Motor neuron (in vitro differentiated cells): ENCODE results near the gene RPL15. TPM values are rescaled to one million over a fixed set of nuclear protein-coding genes. Genes with fewer than 3 reads are reported as not detected.

Source experiments
- ATAC-seq, 8 experiments: fragments of 200-7000 bp; cut with Tn5 transposase; replicated peaks in 6 of 8; 2 replicates each; pipeline ENCODE4 v1.8.0; 2021; ENCODE audit warnings: mild to moderate bottlenecking in 8 of 8, moderate library complexity in 8 of 8
- H3K27ac ChIP-seq, 2 donors: fragments of 250-450 bp; sonication (Bioruptor Pico); 2 replicates each; pipeline ENCODE4 v1.9.0; 2021; ENCODE audit warnings: antibody characterized with exemption in 2 of 2, mild to moderate bottlenecking in 2 of 2, moderate library complexity in 1 of 2
- H3K4me1 ChIP-seq, 2 donors: fragments of 250-450 bp; sonication (Bioruptor Pico); replicated peaks in 1 of 2; 2 replicates each; pipeline ENCODE4 v1.6.1; 2021; ENCODE audit warnings: antibody characterized with exemption in 2 of 2, mild to moderate bottlenecking in 2 of 2, moderate library complexity in 1 of 2
- H3K4me3 ChIP-seq, 5 donors: fragments of 250-450 bp; sonication (Bioruptor Pico); 2 replicates each; pipeline ENCODE4 v1.9.0; 2021; ENCODE audit warnings: antibody characterized with exemption in 5 of 5, mild to moderate bottlenecking in 5 of 5, moderate library complexity in 4 of 5
- WGBS, 10 experiments: fragments of 450-650 bp; shearing (Covaris generic); methylation state at CpG; one replicate each; pipeline ENCODE4 v1.0.0; 2022; 5-methylcytosine and 5-hydroxymethylcytosine counted together
- in situ Hi-C, 9 experiments: fragments of 400-800 bp; cut with MboI; loops; one replicate each; pipeline ENCODE4 v1.15.0; 2021; ENCODE audit warnings: low sequenced_read_pairs in 9 of 9, low pct_unique_long_range_greater_than_20kb in 2 of 9; ENCODE audit not compliant: unreplicated experiment in 9 of 9
- total RNA-seq, 8 experiments: library from RNA; unstranded; fragments of 300-600 nt; gene quantifications; 2 replicates each; pipeline versions ENCODE4 v1.2.3 to v1.2.4, GENCODE V29; 2022

Gene RPL15
- total RNA-seq, 8 experiments from 2014 or later, result 1,411 to 3,853 (median 2,170) TPM

DNA sequence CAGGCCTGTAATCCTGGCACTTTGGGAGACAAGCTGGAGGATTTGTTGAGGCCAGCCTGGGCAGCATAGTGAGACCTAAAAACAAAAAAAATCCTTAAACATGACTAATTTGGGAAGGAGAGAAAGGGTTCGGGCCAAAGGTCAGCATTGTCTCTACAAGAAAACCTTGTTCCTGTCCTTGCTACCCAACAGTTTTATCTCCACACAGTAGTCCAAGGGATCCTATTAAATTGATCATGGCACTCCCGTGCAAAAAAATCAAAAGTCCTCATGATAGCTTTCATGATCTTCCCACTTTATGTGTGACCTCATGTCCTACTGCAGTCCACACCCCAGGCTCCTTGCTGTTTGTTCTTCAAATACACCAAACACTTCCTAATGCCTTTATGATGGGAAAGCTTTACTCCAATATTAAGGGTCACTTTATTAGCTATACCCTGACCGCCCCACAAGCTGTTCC is 4.2 kb downstream of the RPL15 start:
- Histone ChIP-seq H3K4me3 (no peak overlapping the region), H3K4me1 (peaks cover 6 to 10% of the 10 kb centered on the region in 2 donors), H3K27ac (no peak overlapping the region)
- WGBS, 10 experiments, result 14 to 100% (median 100%) methylated on average over 1 to 3 of the region's 3 CpGs; no CpG with 5 or more reads in 2 of the 10 experiments
- in situ Hi-C loops, result no loop called here
- no peak for ATAC-seq

DNA sequence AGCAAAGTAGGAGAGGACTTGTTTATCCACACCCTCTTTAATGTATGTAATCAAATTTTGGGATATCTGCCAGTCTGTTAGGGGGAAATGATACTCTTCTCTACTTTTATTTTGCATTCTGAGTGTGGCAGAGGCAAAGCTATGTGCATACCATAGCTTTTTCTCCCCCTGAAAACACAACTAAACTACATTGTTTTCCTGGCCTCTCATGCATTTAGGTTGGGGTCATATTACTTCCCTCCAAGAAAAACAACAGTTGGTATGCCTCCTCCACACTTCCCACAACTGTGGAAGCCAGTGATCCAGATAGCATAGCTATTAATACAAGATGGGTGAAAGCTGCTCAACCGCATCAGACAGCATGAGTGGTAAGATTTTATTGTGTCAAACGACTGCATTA is 6.9 kb downstream of the RPL15 start:
- in situ Hi-C loops, result no loop called here
- H3K4me3 ChIP-seq, result no peak overlapping the region
- peaks cover 3% of the 10 kb centered on the region in 2 donors for H3K4me1 ChIP-seq
- no peak overlapping the region for H3K27ac ChIP-seq
- ATAC-seq, result peak in 1 of 8 experiments; percentile 60
- 33 to 100% (median 80%) methylated on average over 1 to 2 of the region's 2 CpGs; no CpG with 5 or more reads in 5 of the 10 experiments for WGBS, 10 experiments

DNA sequence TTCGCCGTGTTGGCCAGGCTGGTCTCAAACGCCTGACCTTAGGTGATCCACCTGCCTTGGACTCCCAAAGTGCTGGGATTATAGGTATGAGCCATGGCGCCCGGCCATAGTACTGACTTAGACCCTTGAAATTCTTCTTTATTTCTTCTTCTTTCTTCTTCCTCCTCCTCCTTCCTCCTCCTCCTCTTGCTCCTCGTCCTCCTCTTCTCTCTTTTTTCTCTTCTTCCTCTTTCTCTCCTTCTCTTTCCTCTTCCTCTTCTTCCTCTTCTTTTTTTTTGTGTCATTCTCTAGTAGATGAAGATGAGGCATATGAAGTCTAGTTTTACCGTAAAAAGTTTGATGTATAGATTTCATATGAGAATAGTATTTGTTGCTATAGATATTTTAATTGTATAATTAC is 9.3 kb downstream of the RPL15 start:
- no peak overlapping the region for H3K27ac ChIP-seq
- no peak overlapping the region for H3K4me3 ChIP-seq
- in situ Hi-C loops, result no loop called here
- H3K4me1 ChIP-seq, result no peaks in the 10 kb centered on the region
- ATAC-seq, result no peak
- WGBS, 10 experiments, result 77 to 95% (median 86%) methylated on average over 3 to 7 of the region's 7 CpGs; no CpG with 5 or more reads in 2 of the 10 experiments

DNA sequence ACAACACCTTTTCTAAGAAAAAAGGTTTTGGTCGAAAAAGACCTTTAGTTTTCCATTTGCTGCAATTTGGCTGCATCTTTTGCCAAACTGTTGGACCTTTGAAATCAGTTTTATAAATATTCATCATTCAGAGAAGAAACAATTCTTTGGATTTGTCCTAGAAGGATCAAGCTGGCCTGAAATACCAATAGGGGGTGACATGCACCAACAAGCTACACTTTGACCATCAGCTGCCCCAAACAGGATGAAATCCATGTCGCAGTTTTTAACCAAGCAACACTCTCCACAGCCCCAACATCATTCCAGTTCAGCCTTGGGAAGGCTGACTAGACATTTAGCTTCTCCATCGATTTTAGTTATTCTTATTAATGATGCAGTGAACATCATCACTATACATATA is 9.8 kb downstream of the RPL15 start:
- in situ Hi-C loops, result no loop called here

DNA sequence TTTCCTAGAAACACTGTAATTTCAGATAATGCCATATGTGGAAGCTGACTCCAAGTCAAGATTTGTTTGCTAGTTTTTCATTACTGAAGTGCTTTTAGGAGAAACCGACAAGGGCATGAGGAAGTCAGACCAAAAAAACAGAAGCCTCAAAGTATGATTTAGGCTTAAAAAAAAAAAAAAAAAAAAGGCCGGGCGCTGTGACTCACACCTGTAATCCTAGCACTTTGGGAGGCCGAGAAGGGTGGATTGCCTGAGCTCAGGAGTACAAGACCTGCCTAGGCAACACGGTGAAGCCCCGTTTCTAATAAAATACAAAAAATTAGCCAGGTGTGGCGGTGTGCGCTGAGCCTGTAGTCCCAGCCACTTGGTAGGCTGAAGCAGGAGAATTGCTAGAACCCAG is 11.6 kb downstream of the RPL15 start:
- ATAC-seq, result no peak
- 66 to 95% (median 88%) methylated on average over 1 to 8 of the region's 8 CpGs for WGBS, 10 experiments
- H3K4me1 ChIP-seq, result no peaks in the 10 kb centered on the region
- no peak overlapping the region for H3K4me3 ChIP-seq
- no peak overlapping the region for H3K27ac ChIP-seq
- in situ Hi-C loops, result no loop called here

More for the DNA sequence above, 9.8 kb downstream of the RPL15 start:
- 63 to 93% (median 75%) methylated on average over 2 to 3 of the region's 3 CpGs; no CpG with 5 or more reads in 1 of the 10 experiments for WGBS, 10 experiments
- H3K4me3 ChIP-seq, result no peak overlapping the region
- ATAC-seq, result no peak
- no peak overlapping the region for H3K27ac ChIP-seq
- no peaks in the 10 kb centered on the region for H3K4me1 ChIP-seq

DNA sequence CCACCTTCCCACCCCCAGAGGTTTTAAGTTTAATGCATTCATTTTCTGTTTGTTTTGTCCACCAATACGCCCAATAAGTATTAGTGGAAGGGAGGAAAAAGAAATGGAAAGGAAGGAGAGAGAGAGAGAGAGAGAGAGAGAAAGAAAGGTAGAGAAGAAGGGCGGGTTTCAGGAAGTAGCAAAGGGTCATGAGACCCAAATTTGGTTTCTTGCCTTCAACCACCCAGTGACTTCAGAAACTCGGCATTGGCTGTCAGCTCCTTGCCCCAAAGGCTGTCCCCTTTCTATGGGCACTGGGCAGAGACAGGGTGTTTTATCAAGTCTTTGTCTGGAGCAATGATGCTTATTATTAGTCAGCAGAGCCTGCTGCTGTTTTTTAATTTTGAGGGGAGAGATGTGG is 14.7 kb downstream of the RPL15 start:
- WGBS, 10 experiments, result 25 to 100% (median 80%) methylated on average over 1 to 3 of the region's 3 CpGs; no CpG with 5 or more reads in 1 of the 10 experiments
- no peak for ATAC-seq
- in situ Hi-C loops, result no loop called here
- no peak overlapping the region for H3K4me3 ChIP-seq
- no peaks in the 10 kb centered on the region for H3K4me1 ChIP-seq
- H3K27ac ChIP-seq, result no peak overlapping the region

DNA sequence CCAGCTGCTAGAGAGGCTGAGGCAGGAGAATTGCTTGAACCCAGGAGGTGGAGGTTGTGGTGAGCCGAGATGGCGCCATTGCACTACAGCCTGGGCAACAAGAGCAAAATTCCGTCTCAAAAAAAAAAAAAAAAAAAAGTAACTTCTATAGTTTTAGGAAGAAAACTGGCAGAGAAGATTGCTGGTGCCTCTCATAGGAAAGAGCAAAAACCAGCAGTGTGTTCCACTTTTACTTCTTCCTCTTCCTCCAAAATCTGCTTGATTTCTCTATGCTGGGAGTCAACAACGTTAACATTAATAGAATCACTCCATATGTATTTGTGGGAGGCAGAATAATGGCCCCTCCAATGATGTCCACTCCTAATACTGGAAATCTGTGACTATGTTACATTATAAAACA is 15.6 kb downstream of the RPL15 start:
- in situ Hi-C loops, result no loop called here
- WGBS, 10 experiments, result 50 to 100% (median 100%) methylated on average over 1 to 4 of the region's 4 CpGs; no CpG with 5 or more reads in 2 of the 10 experiments

DNA sequence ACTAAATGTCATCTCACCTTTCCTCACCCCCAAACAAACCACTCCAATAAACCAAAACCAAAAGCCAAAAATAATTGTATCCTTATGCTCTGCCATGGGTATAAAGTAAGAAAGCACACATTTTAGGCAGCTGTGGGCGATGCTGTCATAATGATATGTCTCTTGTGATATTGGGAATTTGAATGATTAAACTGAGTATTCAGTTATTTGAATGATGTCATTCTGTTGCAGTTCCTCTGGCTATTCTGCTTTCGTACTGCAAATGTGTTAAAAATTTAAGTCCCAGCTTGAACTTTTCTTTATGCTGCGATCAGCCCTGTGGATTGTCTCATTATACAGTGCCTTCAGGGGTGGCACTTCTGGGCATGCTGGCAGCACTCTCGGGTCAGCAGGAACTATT is 17.3 kb downstream of the RPL15 start:
- Histone ChIP-seq H3K4me1 (no peaks in the 10 kb centered on the region), H3K27ac (no peak overlapping the region), H3K4me3 (no peak overlapping the region)
- 64 to 88% (median 80%) methylated on average over 1 to 3 of the region's 4 CpGs; no CpG with 5 or more reads in 1 of the 10 experiments for WGBS, 10 experiments
- ATAC-seq, result peak in 1 of 8 experiments; percentile 25
- in situ Hi-C loops, result no loop called here

More for the DNA sequence above, 15.6 kb downstream of the RPL15 start:
- Histone ChIP-seq H3K4me3 (no peak overlapping the region), H3K4me1 (no peaks in the 10 kb centered on the region), H3K27ac (no peak overlapping the region)
- no peak for ATAC-seq

DNA sequence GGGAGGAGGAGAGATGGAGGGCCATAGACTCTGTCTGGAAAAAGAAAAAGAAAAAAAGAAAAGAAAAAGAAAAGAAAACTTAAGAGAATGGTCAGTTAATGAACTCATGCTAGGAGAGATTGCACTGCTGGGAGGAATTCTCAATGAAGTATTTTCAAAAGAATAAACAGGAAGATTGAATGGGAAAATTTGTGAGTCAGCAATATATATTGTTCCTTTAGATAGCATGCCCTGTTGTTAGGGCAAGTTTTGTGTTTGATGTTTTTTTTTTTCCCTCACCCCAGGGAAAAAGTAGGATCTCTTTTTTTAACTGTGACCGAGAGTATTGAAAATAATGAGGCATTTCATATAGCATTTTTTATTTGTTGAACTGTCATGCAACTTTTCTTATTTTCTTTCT is 20.4 kb downstream of the RPL15 start:
- 38 to 100% (median 88%) methylated on average over 1 of the region's 1 CpG for WGBS, 10 experiments
- no peak for ATAC-seq
- Histone ChIP-seq H3K27ac (no peak overlapping the region), H3K4me3 (no peak overlapping the region), H3K4me1 (peaks cover 0 to 2% of the 10 kb centered on the region in 2 donors)
- in situ Hi-C loops, result no loop called here

DNA sequence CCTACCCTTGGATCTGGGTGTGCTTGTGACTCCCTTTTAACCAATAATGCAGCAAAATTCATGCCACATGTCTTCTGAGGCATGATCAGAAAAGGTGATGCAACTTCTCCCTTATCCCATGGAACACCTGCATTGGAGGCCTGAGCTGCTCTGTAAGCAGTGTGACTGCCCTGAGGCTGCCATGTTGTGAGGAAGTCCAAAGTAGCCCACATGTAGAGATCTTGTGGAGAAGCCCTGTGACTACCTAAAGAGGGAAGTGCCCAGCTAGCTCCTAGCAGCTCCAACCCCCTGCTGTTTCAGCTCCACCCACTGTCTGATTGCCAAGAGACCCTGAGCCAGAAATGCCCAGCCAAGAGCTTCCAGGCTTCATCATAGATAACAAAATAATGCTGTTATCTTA is 21.8 kb downstream of the RPL15 start:
- no peak for ATAC-seq
- Histone ChIP-seq H3K4me3 (no peak overlapping the region), H3K4me1 (peaks cover 0 to 3% of the 10 kb centered on the region in 2 donors), H3K27ac (no peak overlapping the region)
- in situ Hi-C loops, result no loop called here

DNA sequence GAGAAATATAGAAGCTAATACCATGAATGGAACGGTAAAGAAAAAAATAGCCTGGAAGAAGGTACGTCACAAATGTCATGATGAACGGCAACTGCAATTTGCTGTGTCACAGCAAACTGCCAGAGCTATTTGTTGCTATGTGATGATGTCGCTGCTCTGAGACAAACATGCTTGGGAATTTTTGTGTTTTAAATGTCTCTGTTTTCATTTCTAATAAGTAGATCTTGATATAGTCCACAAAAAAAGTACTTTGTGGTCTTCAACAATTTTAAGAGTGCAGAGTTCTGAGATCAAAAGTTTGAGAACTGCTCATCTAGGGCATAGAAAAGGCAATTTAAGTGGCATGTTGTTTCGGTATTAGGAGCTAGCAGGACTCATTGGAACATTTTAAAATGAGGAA is 23.8 kb downstream of the RPL15 start:
- Histone ChIP-seq H3K4me3 (no peak overlapping the region), H3K27ac (no peak overlapping the region), H3K4me1 (peaks cover 4 to 11% of the 10 kb centered on the region in 2 donors)
- no peak for ATAC-seq
- WGBS, 10 experiments, result 47 to 95% (median 71%) methylated on average over 3 to 5 of the region's 5 CpGs
- in situ Hi-C loops, result no loop called here

DNA sequence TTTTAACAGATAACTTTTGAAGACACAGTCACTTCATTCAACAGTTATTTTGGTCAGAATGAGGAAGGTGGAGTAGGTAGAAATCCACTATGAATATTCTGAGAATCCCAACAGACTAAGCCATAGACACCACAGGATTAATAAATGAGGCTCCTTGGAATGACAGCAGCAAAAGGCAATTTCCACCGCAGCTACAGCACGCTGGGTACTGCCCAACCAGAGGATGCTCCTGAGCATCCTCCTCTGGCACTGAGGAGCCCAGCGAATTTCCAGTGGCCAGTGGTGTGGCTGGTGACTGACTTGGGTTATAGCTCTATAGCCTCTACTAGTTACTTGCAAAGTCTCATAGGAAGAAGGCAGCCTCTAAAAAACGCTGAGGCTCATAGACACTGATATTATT is 24.5 kb downstream of the RPL15 start:
- Histone ChIP-seq H3K27ac (no peak overlapping the region), H3K4me1 (peaks cover 4 to 11% of the 10 kb centered on the region in 2 donors), H3K4me3 (no peak overlapping the region)
- WGBS, 10 experiments, result 22 to 96% (median 80%) methylated on average over 1 to 4 of the region's 4 CpGs; no CpG with 5 or more reads in 3 of the 10 experiments
- no peak for ATAC-seq
- in situ Hi-C loops, result no loop called here

DNA sequence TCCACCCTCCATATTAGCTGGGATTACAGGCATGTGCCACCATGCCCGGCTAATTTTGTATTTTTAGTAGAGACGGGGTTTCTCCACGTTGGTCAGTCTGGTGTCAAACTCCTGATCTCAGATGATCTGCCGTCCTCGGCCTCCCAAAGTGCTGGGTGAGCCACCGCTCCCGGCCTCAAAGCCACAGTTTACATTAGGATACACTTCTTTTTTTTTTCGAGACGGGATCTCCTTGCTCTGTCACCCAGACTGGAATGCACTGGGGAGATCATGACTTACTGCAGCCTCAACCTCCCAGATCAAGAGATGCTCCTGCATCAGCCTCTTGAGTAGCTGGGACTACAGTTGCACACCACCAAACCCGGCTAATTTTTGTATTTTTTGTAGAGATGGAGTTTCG is 25.6 kb downstream of the RPL15 start:
- in situ Hi-C loops, result no loop called here
- ATAC-seq, result no peak

DNA sequence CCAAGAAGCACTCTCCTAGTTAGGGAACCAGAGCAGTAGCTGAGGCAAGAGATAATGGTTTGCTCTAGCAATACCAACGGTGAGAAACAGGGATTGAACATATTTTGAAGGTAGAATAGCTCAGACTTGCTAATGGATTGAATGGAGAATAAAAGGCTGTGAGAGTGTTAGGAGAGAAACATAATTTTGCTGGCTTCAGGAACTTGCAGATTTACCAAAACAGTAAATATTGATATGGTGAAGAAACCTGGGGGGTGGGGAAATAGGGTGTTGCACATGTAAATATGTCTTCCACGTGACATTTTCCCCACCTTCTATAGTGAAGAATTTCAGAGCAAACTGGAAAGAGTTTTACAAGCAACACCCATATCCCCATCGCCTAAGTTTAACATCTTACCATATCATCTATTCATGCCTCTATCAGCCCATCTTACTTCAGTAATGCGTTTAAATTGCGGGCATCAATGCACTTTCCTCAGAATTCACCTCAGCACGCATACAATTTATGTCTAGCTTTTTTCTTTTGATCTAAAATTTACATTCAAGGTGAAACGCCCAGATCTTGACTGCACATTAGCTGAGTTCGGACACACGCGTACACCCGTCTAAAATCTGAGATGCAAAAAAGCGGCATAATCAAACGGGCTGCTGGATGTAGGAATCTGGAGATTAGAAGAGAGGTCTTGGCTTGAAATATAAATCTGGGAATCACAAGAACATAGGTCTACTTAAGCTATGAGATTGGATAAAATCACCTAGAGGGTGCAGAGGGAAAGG is 27.3 kb downstream of the RPL15 start:
- ATAC-seq, result no peak
- 3 to 30% (median 10%) methylated on average over 2 to 11 of the region's 13 CpGs for WGBS, 10 experiments
- peak overlapping the region; percentile 66 to 82 (median 76) for H3K4me3 ChIP-seq

More for the DNA sequence above, 25.6 kb downstream of the RPL15 start:
- 94 to 100% (median 99%) methylated on average over 1 to 7 of the region's 11 CpGs; no CpG with 5 or more reads in 5 of the 10 experiments for WGBS, 10 experiments
- H3K4me3 ChIP-seq, result no peak overlapping the region
- H3K4me1 ChIP-seq, result peaks cover 14 to 16% of the 10 kb centered on the region in 2 donors
- no peak overlapping the region for H3K27ac ChIP-seq

More for the DNA sequence above, 27.3 kb downstream of the RPL15 start:
- Histone ChIP-seq H3K4me1 (peaks cover 15 to 16% of the 10 kb centered on the region in 2 donors), H3K27ac (peak overlapping the region; percentile 97 to 99)
- in situ Hi-C loops, result no loop called here
